A673 (cell line): Measurements from ENCODE around the gene MROH9. TPM values are rescaled to one million over a fixed set of nuclear protein-coding genes. Genes with fewer than 3 reads are reported as not detected.

ENCODE experiments used
- BruUV-seq: library from RNA; stranded (reverse); fragments of 400-500 nt; replicated peaks from 2 replicates; lab custom pipeline; 2021; lab: Mats Ljungman, UMichigan
- CTCF ChIA-PET: fragments of 300-600 bp; sonication (Branson Sonifier 250); formaldehyde crosslinking; loops from one replicate; lab custom pipeline; 2022; ENCODE audit warnings: antibody characterized with exemption; lab: Charles Lee
- POLR2A ChIA-PET: fragments of 300-600 bp; sonication (Branson Sonifier 250); formaldehyde crosslinking; loops from one replicate; lab custom pipeline; 2022; ENCODE audit warnings: antibody characterized with exemption; ENCODE audit not compliant: low non-redundant PET; lab: Charles Lee
- DNase-seq: peaks from one replicate; pipeline ENCODE4 v3.0.0-alpha.2; 2015; ENCODE audit warnings: low spot score
- H3K27ac ChIP-seq: fragments of 200-600 bp; sonication (generic); 2 replicates; pipeline ENCODE4 v1.5.1; 2016; ENCODE audit warnings: mixed run types, low read depth, mild to moderate bottlenecking, mixed read lengths, antibody characterized with exemption, low read length; ENCODE audit not compliant: poor library complexity, severe bottlenecking
- H3K27me3 ChIP-seq: fragments of 200-600 bp; sonication (generic); replicated peaks from 2 replicates; pipeline ENCODE4 v1.6.1; 2017; ENCODE audit warnings: mixed run types, low read depth, mild to moderate bottlenecking, mixed read lengths, antibody characterized with exemption, low read length; ENCODE audit not compliant: insufficient read depth, poor library complexity
- H3K36me3 ChIP-seq: fragments of 200-600 bp; sonication (generic); 2 replicates; pipeline ENCODE4 v1.6.1; 2016; ENCODE audit warnings: mixed run types, mild to moderate bottlenecking, mixed read lengths, antibody characterized with exemption, low read length; ENCODE audit not compliant: insufficient read depth, poor library complexity, severe bottlenecking
- H3K4me1 ChIP-seq: fragments of 200-600 bp; sonication (generic); 2 replicates; pipeline ENCODE4 v1.6.1; 2017; ENCODE audit warnings: mixed run types, mild to moderate bottlenecking, mixed read lengths, antibody characterized with exemption, low read length; ENCODE audit not compliant: insufficient read depth, poor library complexity, severe bottlenecking
- H3K4me3 ChIP-seq: fragments of 200-600 bp; sonication (generic); 2 replicates; pipeline ENCODE4 v1.5.1; 2016; ENCODE audit warnings: low read depth, mixed run types, mild to moderate bottlenecking, mixed read lengths, low read length; ENCODE audit not compliant: poor library complexity, severe bottlenecking
- H3K9me3 ChIP-seq: fragments of 200-600 bp; sonication (generic); 2 replicates; pipeline ENCODE4 v1.6.1; 2016; ENCODE audit warnings: mixed run types, low read depth, mild to moderate bottlenecking, mixed read lengths, antibody characterized with exemption, low read length; ENCODE audit not compliant: poor library complexity, severe bottlenecking
- CTCF ChIP-seq: fragments of 300-800, 200-600 bp; sonication (generic); conservative IDR thresholded peaks from 2 replicates; pipeline ENCODE4 v1.5.1; 2017; ENCODE audit warnings: low read depth, mild to moderate bottlenecking, antibody characterized with exemption, low read length, moderate library complexity, mixed read lengths
- EZH2 ChIP-seq: fragments of 200-600 bp; sonication (generic); IDR thresholded peaks from 2 replicates; pipeline ENCODE4 v1.6.1; 2017; ENCODE audit warnings: borderline replicate concordance, low read depth, mild to moderate bottlenecking, mixed read lengths, antibody characterized with exemption, low read length; ENCODE audit not compliant: poor library complexity, severe bottlenecking
- intact Hi-C: fragments of 100-400 bp; cut with micrococcal nuclease; formaldehyde crosslinking; loops from one replicate; pipeline ENCODE4 v1.10.0; 2022; ENCODE audit not compliant: unreplicated experiment
- total RNA-seq: library from RNA; stranded (reverse); gene quantifications from 2 replicates; pipeline ENCODE4 v1.2.3, GENCODE V29; 2021

The MROH9 gene
- total RNA-seq, 1 experiment from 2014 or later, result not detected

- intact Hi-C loops, result no loop called here
- POLR2A ChIA-PET, result no interaction called here
Measured at GRCh38 chr1:170970256-170970655, 34.9 kb downstream of the MROH9 start.

GRCh38 chr1:170978371-170978910 is 43.1 kb downstream of the MROH9 start:
- DNase-seq, result no peak
- Histone ChIP-seq H3K4me1 (no peaks in the 10 kb centered on the region), H3K4me3 (no peak overlapping the region), H3K27ac (no peak overlapping the region), H3K27me3 (peaks cover 4% of the 10 kb centered on the region), H3K36me3 (no peaks in the 10 kb centered on the region), H3K9me3 (no peaks in the 10 kb centered on the region)
- intact Hi-C loops, result no loop called here
- ChIA-PET CTCF (no interaction called here), POLR2A (no interaction called here)
- BruUV-seq, result no TSS peak
- no peak for TF ChIP-seq CTCF
- no peak for TF ChIP-seq EZH2

More at GRCh38 chr1:170970256-170970655, 34.9 kb downstream of the MROH9 start:
- no TSS peak for BruUV-seq
- Histone ChIP-seq H3K4me3 (no peak overlapping the region), H3K27ac (no peak overlapping the region), H3K27me3 (peaks cover 4% of the 10 kb centered on the region), H3K4me1 (no peaks in the 10 kb centered on the region), H3K9me3 (no peaks in the 10 kb centered on the region), H3K36me3 (no peaks in the 10 kb centered on the region)
- CTCF ChIA-PET, result no interaction called here
- no peak for DNase-seq
- no peak for TF ChIP-seq CTCF
- no peak for TF ChIP-seq EZH2

GRCh38 chr1:170985406-170985805 is 50.1 kb downstream of the MROH9 start:
- no peaks in the 10 kb centered on the region for H3K9me3 ChIP-seq
- CTCF ChIA-PET, result no interaction called here
- no peak for TF ChIP-seq CTCF
- no peaks in the 10 kb centered on the region for H3K4me1 ChIP-seq
- intact Hi-C loops, result no loop called here
- H3K27ac ChIP-seq, result no peak overlapping the region
- H3K36me3 ChIP-seq, result no peaks in the 10 kb centered on the region
- H3K27me3 ChIP-seq, result no peaks in the 10 kb centered on the region
- POLR2A ChIA-PET, result no interaction called here
- no peak overlapping the region for H3K4me3 ChIP-seq
- no peak for DNase-seq
- no TSS peak for BruUV-seq
